MM.1S (cell line): ENCODE measurements around the gene DSCAML1.

Source experiments
- DNase-seq: peaks from one replicate; pipeline ENCODE4 v3.0.0-alpha.2; 2015
- H2AFZ ChIP-seq: fragments of 300-600 bp; sonication (generic); 2 replicates; pipeline ENCODE4 v1.6.0; 2016; ENCODE audit warnings: antibody characterized with exemption, low read length
- H3F3A ChIP-seq: fragments of 300-600 bp; sonication (generic); 2 replicates; pipeline ENCODE4 v1.6.1; 2016; ENCODE audit warnings: mild to moderate bottlenecking, antibody characterized with exemption, low read length, moderate library complexity, mixed read lengths; ENCODE audit not compliant: insufficient read depth
- H3K27ac ChIP-seq: fragments of 300-600 bp; sonication (generic); 2 replicates; pipeline ENCODE4 v1.5.1; 2016; ENCODE audit warnings: mild to moderate bottlenecking, low read length
- H3K27me3 ChIP-seq: fragments of 300-600 bp; sonication (generic); replicated peaks from 2 replicates; pipeline ENCODE4 v1.6.0; 2016; ENCODE audit warnings: low read length; ENCODE audit not compliant: insufficient read depth
- H3K36me3 ChIP-seq: fragments of 300-600 bp; sonication (generic); replicated peaks from 2 replicates; pipeline ENCODE4 v1.6.1; 2016; ENCODE audit warnings: mild to moderate bottlenecking, low read length, mixed read lengths; ENCODE audit not compliant: insufficient read depth
- H3K4me1 ChIP-seq: fragments of 300-600 bp; sonication (generic); 2 replicates; pipeline ENCODE4 v1.6.1; 2016; ENCODE audit warnings: low read length, mixed read lengths
- H3K4me2 ChIP-seq: fragments of 300-600 bp; sonication (generic); 2 replicates; pipeline ENCODE4 v1.6.0; 2016; ENCODE audit warnings: low read depth, low read length
- H3K4me3 ChIP-seq: fragments of 300-600 bp; sonication (generic); 2 replicates; pipeline ENCODE4 v1.5.1; 2016; ENCODE audit warnings: low read length, mixed read lengths
- H3K79me2 ChIP-seq: fragments of 300-600 bp; sonication (generic); 2 replicates; pipeline ENCODE4 v1.6.1; 2016; ENCODE audit warnings: mixed run types, low read length, mixed read lengths
- H3K9ac ChIP-seq: fragments of 300-600 bp; sonication (generic); 2 replicates; pipeline ENCODE4 v1.6.1; 2016; ENCODE audit warnings: low read length, mixed read lengths
- H3K9me2 ChIP-seq: fragments of 300-600 bp; sonication (generic); replicated peaks from 2 replicates; pipeline ENCODE4 v1.6.1; 2016; ENCODE audit warnings: mild to moderate bottlenecking, low read length, mixed read lengths; ENCODE audit not compliant: insufficient read depth
- H3K9me3 ChIP-seq: fragments of 300-600 bp; sonication (generic); replicated peaks from 2 replicates; pipeline ENCODE4 v1.6.1; 2016; ENCODE audit warnings: mild to moderate bottlenecking, low read length, mixed read lengths; ENCODE audit not compliant: insufficient read depth
- H4K20me1 ChIP-seq: fragments of 300-600 bp; sonication (generic); 2 replicates; pipeline ENCODE4 v1.6.1; 2016; ENCODE audit warnings: mild to moderate bottlenecking, low read length, moderate library complexity, mixed read lengths; ENCODE audit not compliant: insufficient read depth
- CTCF ChIP-seq: fragments of 300-600 bp; sonication (generic); IDR thresholded peaks from 2 replicates; pipeline ENCODE4 v1.5.1; 2016; ENCODE audit warnings: antibody characterized with exemption, low read length, mixed read lengths
- EZH2 ChIP-seq: fragments of 300-600 bp; sonication (generic); optimal IDR thresholded peaks from 2 replicates; pipeline ENCODE3; 2017; ENCODE audit warnings: low read depth, mild to moderate bottlenecking, antibody characterized with exemption, low read length, mixed read lengths
- EZH2phosphoT487 ChIP-seq: fragments of 300-600 bp; sonication (generic); IDR thresholded peaks from 2 replicates; pipeline ENCODE4 v1.6.1; 2018; ENCODE audit warnings: antibody characterized with exemption, low read length

DSCAML1 gene

GRCh38 chr11:117603932-117604331 is 193.1 kb downstream of the DSCAML1 start:
- H3K9ac ChIP-seq, result no peak overlapping the region
- peaks cover 32% of the 10 kb centered on the region; the same call in 1 of the 2 replicates for H3K27me3 ChIP-seq
- H3K4me1 ChIP-seq, result 0 out of 2 replicates have a peak, but pooled peaks cover 5% of the 10 kb centered on the region
- no peaks in the 10 kb centered on the region for H3K79me2 ChIP-seq
- no peak overlapping the region for H2AFZ ChIP-seq
- no peak overlapping the region for H3K4me3 ChIP-seq
- TF ChIP-seq EZH2, result no peak
- TF ChIP-seq CTCF, result no peak
- no peak for TF ChIP-seq EZH2phosphoT487
- H3K9me3 ChIP-seq, result no peaks in the 10 kb centered on the region
- no peaks in the 10 kb centered on the region for H3F3A ChIP-seq
- H4K20me1 ChIP-seq, result no peaks in the 10 kb centered on the region
- H3K4me2 ChIP-seq, result no peak overlapping the region
- no peak overlapping the region for H3K27ac ChIP-seq
- no peaks in the 10 kb centered on the region for H3K36me3 ChIP-seq
- DNase-seq, result no peak
- H3K9me2 ChIP-seq, result no peaks in the 10 kb centered on the region

DNA sequence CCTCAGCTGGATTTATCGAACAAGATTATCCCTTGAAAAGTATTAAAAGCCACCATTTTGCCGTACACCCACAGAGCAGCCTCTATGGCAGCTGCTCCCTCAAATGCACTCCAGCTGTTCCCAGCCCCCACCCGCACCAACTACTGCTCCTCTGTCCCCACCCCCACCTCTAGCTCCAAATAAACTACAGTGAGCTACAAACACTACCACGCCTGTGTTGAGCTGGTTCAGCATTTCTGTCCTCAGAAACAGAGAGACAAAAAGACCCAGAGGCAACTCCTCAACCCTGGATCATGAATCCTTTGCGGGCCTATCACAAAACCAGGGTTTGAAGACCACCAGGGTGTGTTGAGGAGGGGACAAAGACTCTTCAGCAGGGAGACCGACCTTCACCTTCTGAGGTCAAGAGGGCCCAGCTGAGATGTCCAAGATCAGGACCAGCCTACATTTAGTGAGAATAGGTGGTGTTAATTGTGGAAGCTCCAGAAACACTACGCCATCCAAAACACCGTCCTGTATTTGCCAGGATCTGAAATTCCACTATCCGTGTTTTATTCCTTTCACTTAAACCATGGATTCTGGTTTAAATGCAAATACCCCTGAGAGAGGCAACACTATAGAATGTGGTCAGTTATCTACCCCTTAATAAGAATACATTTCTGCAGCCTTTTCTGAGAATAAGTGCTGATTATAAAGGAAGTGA is 195.9 kb downstream of the DSCAML1 start:
- Histone ChIP-seq H3K4me3 (no peak overlapping the region), H3K4me1 (no peaks in the 10 kb centered on the region), H3K9me3 (no peaks in the 10 kb centered on the region), H3K9me2 (no peaks in the 10 kb centered on the region), H3K27ac (no peak overlapping the region), H4K20me1 (no peaks in the 10 kb centered on the region), H3K27me3 (peaks cover 50% of the 10 kb centered on the region), H3K79me2 (no peaks in the 10 kb centered on the region), H2AFZ (no peak overlapping the region), H3F3A (no peaks in the 10 kb centered on the region), H3K9ac (no peak overlapping the region), H3K4me2 (no peak overlapping the region), H3K36me3 (no peaks in the 10 kb centered on the region)
- DNase-seq, result no peak
- TF ChIP-seq EZH2phosphoT487 (no peak), CTCF (no peak), EZH2 (no peak)

- Histone ChIP-seq H4K20me1 (no peaks in the 10 kb centered on the region), H3K36me3 (no peaks in the 10 kb centered on the region), H3K4me1 (no peaks in the 10 kb centered on the region), H3K9me3 (no peaks in the 10 kb centered on the region), H3K4me3 (no peak overlapping the region), H3K27me3 (peaks cover 57% of the 10 kb centered on the region), H3K9ac (no peak overlapping the region), H3K4me2 (no peak overlapping the region), H3F3A (no peaks in the 10 kb centered on the region), H3K79me2 (no peaks in the 10 kb centered on the region), H3K9me2 (no peaks in the 10 kb centered on the region), H3K27ac (no peak overlapping the region), H2AFZ (no peak overlapping the region)
- no peak for DNase-seq
- TF ChIP-seq EZH2phosphoT487, result no peak
- TF ChIP-seq EZH2, result no peak
- TF ChIP-seq CTCF, result no peak
Observed at GRCh38 chr11:117600234-117600783, 196.7 kb downstream of the DSCAML1 start.
